BJ (cell line): ENCODE measurements around the gene RRP1. TPM values are rescaled to one million over a fixed set of nuclear protein-coding genes. Genes with fewer than 3 reads are reported as not detected.

ENCODE experiments used
- CTCF ChIA-PET: fragments of 350-600 bp; formaldehyde crosslinking; extraction: SDS; loops from one replicate; lab custom pipeline; 2021; ENCODE audit warnings: antibody characterized with exemption, inconsistent platforms; lab: Yijun Ruan, JAX
- POLR2A ChIA-PET: fragments of 300-600 bp; sonication (Branson Sonifier 250); formaldehyde crosslinking; extraction: SDS; loops from one replicate; lab custom pipeline; 2021; ENCODE audit warnings: antibody characterized with exemption; lab: Charles Lee
- DNase-seq: peaks from one replicate; pipeline ENCODE4 v3.0.0-alpha.2; 2011; ENCODE audit warnings: low read depth
- H3K27me3 ChIP-seq: 2 replicates; pipeline ENCODE4 v1.6.0; 2011; ENCODE audit warnings: low read length; ENCODE audit not compliant: control insufficient read depth, insufficient read depth
- H3K36me3 ChIP-seq: 2 replicates; pipeline ENCODE4 v1.5.1; 2011; ENCODE audit warnings: low read length; ENCODE audit not compliant: control insufficient read depth, insufficient read depth
- H3K4me3 ChIP-seq: 2 replicates; pipeline ENCODE4 v1.5.1; 2011; ENCODE audit warnings: low read depth, mild to moderate bottlenecking, control low read depth, low read length
- polyA minus RNA-seq: library from RNA; depleted of rRNA, polyadenylated mRNA; stranded (reverse); fragments of >200 nt; gene quantifications from 2 replicates; pipeline ENCODE4 v1.2.3, GENCODE V29; 2011; rRNA and poly(A)+ RNA removed
- polyA plus RNA-seq: library from polyadenylated mRNA; depleted of rRNA; stranded (reverse); fragments of >200 nt; gene quantifications from 2 replicates; pipeline ENCODE4 v1.2.3, GENCODE V29; 2011; rRNA removed
- TF ChIP-seq, protein P1 (sequence below): IDR thresholded peaks from 2 replicates; pipeline ENCODE4 v1.5.1; 2011; ENCODE audit warnings: low read depth, mild to moderate bottlenecking, control low read depth, inconsistent platforms, low read length, moderate library complexity; ENCODE audit not compliant: insufficient read depth

RRP1 gene
- polyA plus RNA-seq, result 7.3 and 14.4 TPM in 2 replicates
- polyA minus RNA-seq, result 4.0 and 5.5 TPM in 2 replicates

DNA sequence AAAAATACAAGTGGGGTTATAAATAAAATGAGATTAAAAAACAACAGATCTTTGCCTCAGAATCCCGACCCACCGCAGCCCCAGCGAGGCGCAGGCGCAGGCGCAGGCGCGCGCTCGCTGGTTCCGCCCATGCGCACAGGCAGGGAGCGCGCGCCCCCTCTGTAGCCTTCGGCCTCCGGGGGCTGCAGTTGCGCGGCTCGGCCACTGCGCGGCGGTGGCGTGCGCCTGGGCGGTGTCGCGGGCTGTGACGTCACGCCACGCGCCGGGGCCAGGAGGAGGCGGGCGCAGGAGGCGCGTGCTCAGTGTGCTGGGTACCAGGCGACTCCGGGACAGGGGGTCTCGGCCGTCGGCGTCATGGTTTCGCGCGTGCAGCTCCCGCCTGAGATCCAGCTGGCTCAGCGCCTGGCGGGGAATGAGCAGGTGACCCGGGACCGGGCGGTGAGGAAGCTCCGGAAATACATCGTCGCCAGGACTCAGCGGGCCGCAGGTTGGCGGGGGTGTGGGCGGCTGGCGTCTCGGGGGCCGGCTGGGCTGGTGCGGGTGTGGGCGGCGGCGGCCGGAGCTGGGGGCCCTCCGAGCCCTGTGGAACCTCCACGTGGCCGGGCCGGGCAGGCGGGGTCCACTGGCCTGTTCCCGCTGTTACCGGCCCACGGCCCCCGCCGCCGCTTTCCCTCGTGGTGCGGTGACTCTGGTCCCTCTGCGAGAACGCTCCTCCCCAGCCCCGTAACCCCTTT is at the start of gene RRP1:
RRP1 (plus strand) TSS at position 302 of the 734 bp plus-strand sequence; CDS start at position 355, 53 bp downstream.
- Histone ChIP-seq H3K4me3 (peak within 1 kb of the TSS; percentile 80), H3K27me3 (no peaks in the 10 kb centered on the region), H3K36me3 (peaks cover 23% of the 10 kb centered on the region)
- DNase-seq, result peak; percentile 29
- ChIA-PET CTCF (interaction anchor here (0.6 to 1.7 kb wide), 16 partner anchors 9 to 216 kb away, joined by 3 to 7 read pairs (median 3); no protein-coding TSS in a partner anchor), POLR2A (no interaction called here)
- TF ChIP-seq, protein P1, sequence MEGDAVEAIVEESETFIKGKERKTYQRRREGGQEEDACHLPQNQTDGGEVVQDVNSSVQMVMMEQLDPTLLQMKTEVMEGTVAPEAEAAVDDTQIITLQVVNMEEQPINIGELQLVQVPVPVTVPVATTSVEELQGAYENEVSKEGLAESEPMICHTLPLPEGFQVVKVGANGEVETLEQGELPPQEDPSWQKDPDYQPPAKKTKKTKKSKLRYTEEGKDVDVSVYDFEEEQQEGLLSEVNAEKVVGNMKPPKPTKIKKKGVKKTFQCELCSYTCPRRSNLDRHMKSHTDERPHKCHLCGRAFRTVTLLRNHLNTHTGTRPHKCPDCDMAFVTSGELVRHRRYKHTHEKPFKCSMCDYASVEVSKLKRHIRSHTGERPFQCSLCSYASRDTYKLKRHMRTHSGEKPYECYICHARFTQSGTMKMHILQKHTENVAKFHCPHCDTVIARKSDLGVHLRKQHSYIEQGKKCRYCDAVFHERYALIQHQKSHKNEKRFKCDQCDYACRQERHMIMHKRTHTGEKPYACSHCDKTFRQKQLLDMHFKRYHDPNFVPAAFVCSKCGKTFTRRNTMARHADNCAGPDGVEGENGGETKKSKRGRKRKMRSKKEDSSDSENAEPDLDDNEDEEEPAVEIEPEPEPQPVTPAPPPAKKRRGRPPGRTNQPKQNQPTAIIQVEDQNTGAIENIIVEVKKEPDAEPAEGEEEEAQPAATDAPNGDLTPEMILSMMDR, result peak; percentile 47

DNA sequence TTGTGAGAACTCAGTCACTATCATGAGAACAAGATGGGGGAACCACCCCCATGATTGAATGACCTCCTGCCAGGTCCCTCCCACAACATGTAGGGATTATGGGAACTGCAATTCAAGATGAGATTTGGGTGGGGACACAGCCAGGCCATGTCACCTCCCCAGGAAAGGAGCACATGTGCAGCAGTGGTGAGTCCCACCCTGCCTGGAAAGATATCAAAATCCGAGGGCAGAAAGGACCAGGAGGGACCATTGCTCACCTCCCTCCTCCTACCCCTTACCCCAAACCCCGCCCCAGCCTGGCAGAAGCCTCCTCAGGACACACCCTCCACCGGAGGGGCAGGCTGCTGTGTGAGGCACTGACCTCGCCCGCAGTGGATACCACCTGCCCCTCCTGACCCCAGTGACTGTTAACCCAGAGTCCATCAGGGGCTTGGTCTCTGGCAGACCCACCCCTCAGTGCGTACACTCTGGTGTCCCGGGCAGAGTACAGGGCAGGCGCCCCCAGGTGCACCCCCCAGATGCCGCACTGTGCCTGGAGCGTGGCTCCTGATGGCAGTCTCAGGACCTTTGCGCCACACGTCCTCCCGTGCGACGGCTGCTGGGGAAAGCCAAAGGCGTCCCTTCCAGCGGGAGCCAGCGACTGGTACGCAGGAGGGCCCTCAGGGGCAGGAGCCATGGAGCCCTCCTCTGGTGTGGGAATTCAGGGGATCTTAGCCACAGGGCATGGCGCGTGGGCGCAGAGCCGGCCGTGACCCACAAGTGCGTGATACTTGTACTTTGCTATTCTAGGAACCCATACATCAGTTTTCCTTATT is 49.5 kb upstream of the RRP1 start:
- DNase-seq, result no peak
- H3K27me3 ChIP-seq, result no peaks in the 10 kb centered on the region
- TF ChIP-seq, protein P1, result no peak
- POLR2A ChIA-PET, result no interaction called here
- no peak overlapping the region for H3K4me3 ChIP-seq
- CTCF ChIA-PET, result no interaction called here
- H3K36me3 ChIP-seq, result peaks cover 22% of the 10 kb centered on the region

DNA sequence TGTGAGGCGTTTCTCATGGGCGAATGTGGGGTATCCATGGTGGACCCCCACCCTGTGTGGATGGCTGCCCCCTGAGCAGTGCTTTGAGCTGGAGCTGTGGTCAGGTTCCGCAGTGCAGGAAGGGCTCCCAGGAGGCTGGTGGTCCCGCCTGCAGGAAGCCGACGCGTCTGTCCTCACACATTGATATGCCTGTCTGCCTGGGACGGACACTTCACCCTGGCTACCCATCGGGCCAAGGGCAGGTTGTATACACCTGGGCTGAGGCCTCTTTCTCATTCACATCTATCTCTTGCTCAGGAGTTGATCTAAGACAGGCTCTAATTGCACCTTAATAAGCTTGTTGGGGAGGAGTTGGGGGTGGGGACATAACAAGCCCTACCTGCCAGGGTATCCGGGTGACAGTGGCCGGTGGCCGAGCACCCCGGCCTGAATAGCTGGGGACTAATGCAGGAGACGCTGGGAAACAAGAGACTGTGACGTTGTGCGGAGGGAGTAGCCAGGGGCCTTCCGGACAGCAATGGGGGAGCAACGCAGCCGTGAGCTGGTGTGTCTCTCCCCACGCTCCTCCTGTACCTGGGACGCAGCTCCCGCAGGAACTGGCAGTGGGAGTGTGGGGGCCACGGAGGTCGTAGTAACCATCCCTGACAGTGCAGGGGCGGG is 48.8 kb upstream of the RRP1 start:
- CTCF ChIA-PET, result no interaction called here
- Histone ChIP-seq H3K36me3 (peaks cover 27% of the 10 kb centered on the region), H3K4me3 (no peak overlapping the region), H3K27me3 (no peaks in the 10 kb centered on the region)
- DNase-seq, result no peak
- TF ChIP-seq, protein P1, result no peak
- POLR2A ChIA-PET, result no interaction called here

- no peak overlapping the region for H3K4me3 ChIP-seq
- peaks cover 32% of the 10 kb centered on the region for H3K36me3 ChIP-seq
- TF ChIP-seq, protein P1, result no peak
- CTCF ChIA-PET, result no interaction called here
- H3K27me3 ChIP-seq, result no peaks in the 10 kb centered on the region
- no peak for DNase-seq
- POLR2A ChIA-PET, result no interaction called here
These were observed 47.8 kb upstream of the RRP1 start for GRCh38 chr21:43741423-43742096.
